GM19397 (cell line): Measurements from ENCODE around the gene CES2.

Experiments
- ATAC-seq: cut with Tn5 transposase; IDR thresholded peaks from one replicate; pipeline ENCODE4 v1.9.1; 2021; ENCODE audit warnings: mild to moderate bottlenecking, moderate library complexity; ENCODE audit not compliant: unreplicated experiment

Gene CES2

DNA sequence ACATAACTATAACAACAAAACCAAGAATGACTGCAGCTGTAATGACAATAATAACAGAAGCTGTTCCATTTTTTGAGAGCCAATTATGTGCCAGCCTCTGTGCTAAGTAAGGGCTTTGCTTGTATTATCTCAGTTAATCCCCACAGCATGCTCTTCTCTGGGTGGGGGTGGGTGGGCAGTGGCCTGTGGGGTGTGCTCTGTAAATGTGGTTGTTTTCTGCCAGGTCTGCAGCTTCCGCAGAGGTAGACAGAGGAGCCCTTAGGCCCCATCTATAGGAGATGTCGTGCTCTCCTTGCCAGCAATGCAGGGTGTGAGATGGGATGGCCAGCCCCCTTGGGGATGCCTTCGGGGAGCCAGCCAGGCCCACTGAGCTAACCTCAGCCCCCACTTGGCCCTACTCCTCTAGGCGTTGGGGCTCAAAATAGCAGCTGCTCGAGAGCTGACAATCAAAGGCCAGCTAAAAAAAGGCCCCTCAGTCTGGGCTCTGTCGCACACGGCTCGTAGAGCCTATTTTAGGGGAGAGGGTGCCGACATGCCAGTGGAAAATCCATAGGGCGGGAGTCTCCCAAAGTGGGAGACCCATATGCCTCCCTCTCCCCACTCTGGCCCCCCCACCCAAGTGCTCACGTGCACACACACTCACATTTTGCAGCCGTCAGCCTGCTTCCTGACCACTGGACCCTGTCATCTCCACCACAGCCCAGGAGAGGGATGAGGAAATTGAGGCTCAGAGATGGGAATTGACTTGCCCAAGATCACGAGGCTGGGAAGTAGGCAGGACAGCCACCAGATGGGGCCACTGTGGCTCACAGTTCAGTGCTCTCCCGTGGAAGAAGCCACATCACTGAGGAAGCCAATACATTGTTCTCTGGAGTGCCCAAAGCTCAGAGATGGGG, 32.4 kb upstream of the CES2 start:
- ATAC-seq: no peak

DNA sequence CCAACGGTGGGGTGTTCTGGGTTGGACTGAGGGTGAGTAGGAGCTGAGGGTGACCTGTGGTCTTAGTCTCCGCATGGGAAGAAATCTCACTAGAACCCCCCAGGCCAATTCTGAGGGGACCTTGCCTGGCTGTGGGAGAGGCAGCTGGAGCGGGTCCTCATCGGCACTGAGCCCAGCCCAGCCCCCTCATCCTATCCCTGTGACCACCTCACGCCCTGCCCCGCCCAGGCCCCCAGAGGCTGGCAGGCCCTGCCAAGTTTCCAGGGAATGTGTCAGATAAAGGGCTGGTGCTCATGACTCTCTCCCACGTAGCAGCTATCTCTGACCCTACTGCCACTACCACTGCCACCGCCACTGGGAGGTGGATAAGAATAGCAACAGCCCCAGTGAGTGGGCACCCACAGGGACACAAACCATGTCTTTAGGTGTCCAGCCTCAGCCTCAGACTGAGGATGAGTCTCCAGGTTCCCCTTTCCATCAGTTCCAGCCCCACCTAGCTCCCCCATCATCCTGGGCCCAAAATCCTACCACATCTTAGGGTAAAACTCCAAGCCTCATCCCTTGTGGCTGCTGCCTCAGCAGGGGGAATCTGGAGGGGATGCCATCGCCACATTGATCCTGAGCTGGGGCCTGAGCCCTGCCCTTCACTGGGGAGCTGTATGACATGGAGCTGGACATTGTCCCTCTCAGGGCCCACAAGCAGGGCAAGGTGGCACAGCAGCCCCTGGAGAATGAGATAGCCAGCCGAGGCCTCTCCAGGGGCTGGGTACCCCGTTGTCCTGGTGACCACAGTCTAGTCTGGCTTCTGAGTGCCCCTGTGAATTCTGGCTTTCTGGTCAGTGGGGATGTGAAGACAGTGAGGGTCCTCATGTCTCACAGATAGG, 31.5 kb upstream of the CES2 start:
- ATAC-seq: no peak

DNA sequence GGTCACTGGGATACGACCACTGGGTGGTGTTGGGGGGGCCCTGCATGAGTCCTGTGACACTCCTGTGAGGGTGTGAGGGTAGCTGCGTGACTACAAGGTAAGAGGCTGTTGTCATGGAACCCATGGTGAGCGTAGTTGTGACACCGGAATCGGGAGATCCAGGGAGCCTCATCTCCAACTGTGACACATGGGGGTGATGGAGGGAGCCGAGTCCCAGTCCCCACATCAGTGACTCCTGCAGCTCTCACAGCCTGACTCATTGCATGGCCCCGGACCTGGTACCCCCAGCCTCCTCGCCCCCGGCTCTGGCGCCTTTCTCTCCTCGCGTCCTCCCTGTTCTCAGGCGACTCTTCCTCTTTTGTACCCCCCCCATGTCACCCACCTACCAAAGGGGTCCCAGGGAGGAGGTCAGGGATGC, 30.9 kb upstream of the CES2 start:
- no peak for ATAC-seq

DNA sequence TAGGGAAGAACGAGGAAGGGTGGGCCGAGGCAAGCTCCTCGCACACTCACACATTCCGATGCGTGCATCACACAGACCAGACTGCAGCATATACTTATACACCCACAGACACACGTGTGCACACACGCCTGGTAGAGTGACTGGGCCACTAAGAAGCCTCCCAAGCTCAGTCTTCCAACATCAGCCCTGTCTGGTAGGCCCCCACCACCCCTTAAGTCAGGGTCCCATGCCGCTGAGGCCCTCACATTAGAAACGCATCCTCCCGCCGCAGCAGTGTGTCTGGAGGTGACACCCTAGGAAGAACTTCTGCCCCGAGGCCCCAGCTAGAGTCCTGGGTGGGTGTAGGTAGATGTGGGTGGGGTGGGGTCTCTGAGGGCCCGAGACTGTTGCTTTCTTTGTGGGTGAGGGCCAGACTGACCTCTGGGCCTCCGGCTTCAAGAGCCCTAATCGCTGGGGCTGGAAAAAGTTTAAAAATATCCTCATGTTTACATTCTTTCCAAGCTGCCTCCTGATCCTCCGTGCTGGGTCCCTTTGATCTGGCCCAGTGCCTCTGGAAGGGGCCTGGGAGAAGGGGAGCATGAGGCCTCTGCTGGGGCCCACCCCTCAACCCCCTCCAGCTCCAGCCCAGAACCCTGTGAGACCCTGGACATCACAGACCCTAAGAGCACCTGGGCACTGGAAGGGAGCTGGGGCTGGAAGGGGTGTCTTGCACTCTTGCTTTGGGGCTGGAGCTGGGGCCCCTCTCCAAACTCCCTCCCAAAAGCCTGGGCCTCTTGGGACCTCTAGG, 30.3 kb upstream of the CES2 start:
- no peak for ATAC-seq

DNA sequence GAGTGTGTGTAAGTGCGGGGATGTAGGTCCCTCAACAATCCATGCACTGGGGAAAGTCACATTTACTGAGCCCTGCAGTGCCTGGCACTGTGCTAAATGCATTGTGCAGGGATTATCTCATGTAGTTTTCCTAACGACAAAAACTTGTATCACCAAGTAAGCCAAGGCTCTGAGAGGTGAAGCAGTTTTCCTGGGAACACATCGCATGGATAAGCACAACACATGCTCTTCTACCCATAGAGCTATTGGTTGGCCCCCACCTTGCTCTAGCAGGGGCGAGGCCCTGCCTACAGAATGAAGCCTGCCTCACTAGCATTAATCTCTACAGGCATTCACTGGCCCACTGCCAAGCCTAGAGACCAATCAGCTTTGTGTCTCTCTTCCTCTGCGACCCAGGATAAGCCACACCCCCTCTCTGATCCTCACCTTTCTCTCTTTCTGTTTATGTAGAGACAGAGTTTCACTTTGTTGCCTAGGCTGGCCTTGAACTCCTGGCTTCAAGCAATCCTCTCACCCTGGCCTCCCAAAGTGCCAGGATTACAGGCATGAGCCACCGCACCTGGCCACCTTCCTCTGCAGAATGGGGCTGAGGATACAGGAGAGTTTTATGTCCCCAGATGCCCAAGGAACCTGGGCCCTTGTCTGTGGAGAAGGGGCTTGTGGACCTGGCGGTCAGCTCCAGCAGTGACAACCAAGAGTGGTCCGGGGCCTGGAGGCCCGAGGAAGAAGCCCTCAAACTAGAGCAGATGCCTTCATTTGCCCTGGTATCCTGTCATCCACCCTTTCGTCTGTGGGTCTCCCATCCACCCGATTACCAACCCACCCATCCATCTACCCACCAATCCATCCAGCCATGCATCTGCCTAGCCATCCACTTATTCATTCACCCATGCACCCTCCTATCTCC, 29.4 kb upstream of the CES2 start:
- no peak for ATAC-seq

DNA sequence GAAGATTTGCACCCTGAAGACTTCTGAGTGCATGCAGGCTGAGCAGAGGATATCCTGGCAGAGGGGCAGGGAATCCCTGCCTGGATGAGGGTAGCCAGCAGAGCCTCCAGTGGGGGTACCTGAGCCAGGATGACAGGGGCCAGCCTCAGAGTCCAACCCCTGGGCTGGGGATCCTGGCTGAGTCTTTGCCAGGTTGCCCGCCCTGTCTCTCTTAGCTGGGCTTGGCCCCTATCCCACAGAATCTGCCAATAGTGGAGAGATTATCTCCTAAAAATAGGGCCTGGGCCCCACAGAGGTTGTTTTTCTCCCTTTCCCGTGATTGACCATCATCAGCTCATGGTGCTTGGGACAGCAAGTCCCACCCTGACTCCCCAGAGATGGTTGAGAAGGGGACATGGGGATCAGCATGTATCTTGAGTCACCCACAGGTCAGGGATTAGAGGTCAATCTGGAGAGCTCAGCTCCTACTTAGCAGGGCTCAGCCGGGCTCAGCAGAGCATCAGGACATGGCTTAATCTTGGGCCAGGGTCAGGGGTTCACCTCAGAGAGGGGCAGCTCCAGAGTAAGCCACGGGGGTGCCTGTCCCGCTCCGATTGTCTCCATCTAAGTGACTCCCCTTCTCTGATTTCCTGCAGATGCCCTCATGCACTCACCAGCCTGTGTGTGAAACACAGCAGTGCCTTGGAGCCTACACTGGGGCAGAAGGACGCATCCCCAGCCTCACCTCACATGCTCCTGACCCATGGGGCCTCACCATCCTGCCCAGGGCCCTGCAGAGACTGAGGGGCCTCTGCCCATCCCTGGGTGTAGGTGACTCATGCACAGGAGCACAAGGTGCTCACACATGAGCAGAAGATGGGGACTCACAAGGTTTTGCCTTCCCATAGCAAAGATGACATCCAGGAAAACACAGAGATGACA, 28.1 kb upstream of the CES2 start:
- no peak for ATAC-seq

DNA sequence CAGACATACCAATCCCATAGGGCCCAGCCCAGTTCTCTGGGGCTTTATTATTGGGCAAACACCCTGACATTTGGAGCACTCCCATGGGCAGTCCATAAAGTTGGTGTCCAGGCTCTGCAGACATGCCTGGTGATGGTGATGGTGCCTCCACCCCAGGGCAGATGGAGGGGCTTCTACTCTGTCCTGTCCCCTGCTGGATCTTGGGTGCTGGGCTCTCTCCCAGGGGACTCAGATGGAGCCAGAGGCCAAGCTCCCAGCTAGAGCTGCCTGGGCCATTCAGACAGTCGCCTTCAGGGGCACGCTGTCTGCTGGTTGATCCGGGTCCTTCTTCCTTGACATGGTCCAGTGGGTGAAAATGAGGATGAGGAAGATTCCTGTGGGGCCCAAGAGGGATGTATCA, 27.2 kb upstream of the CES2 start:
- no peak for ATAC-seq

DNA sequence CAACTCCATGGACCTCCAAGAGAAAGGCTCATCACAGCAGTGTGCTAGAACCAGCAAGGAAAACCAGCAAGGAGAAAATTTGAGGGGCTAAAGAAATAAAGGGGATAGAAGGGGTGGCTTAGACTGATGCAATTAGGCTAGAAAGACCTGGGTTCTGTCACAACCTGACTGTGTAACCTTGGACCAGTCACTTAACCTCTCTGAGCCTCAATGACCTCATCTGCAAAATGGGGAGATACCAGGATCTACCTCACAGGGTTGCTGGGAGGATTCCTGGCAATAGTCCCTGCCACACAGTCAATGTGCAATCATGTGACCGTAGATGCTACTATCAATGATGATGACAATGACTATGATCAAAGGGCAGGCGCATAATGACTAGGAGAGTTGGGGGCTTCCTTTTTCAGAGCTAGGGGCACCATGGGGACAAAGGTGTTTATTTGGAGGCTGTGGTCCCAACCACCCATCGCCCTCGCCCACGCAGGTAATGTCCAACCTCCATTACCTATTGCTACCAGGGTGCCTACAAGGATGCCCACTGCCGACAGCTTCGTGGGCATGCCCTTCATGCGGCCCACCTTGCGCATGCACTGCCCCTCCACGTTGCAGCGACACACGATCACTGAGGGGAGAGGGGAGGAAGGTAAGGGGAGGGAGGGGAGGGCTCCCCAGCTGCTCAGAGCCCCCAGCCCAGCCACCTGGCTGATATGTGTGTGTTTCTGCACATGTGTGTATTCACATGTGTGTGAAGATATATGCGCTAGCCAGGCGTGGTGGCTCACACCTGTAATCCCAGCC, 26.4 kb upstream of the CES2 start:
- ATAC-seq: no peak

DNA sequence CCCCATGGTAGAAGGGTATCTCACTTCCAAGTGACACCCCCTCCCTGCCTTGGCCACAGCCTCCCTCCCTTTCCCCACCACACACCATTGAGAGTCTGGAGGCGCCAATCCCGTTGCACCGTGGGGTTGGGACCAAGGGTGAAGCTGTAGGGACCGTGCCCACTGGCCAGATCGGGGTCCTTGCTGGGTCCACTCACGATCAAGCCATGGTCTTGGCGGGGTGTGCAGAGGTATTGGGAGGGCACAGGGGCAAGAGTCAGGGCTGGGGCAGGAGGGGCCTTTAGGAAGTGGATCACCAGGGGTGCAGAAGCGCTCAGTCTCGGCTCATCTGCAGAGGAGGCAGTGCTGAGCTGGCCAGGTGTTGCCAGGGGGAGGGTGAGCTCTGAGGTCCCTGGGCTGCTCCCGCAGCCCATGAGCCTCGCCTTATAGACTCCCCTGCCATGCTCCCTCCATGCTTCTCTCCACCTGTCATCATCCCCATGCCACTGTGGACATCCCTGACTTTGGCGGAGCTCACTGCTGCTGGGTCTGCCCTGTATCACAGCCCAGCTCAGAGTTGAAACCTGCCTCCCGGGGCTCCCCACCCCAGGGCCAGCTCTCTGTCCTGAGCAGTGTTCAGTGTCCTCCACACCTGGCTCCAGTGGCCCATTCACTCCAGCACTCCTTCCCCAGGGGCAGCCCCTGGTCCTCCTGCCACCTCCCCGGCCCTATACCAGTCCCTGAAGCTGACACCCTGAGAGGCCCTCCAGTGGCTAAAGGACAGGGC, 25.0 kb upstream of the CES2 start:
- no peak for ATAC-seq

DNA sequence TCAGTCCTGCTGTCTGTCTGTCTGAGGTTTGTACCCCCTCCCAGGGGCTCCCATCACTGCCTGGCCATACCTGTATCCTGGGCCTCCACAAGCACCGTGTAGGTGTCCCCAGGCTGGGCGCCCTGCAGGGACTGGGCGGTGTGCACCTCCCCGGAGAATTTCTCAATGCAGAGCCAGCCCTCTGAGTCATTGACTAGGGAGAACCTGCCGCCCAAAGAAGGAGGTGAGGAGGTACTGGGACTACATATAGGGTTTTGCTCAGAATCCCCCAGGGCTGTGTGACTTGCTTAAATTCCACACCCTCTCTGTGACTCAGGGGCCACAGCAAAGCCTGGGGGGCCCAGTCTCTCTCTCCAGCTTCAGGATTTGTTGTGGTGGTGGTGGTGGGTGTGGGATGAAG, 24.2 kb upstream of the CES2 start:
- ATAC-seq: no peak

DNA sequence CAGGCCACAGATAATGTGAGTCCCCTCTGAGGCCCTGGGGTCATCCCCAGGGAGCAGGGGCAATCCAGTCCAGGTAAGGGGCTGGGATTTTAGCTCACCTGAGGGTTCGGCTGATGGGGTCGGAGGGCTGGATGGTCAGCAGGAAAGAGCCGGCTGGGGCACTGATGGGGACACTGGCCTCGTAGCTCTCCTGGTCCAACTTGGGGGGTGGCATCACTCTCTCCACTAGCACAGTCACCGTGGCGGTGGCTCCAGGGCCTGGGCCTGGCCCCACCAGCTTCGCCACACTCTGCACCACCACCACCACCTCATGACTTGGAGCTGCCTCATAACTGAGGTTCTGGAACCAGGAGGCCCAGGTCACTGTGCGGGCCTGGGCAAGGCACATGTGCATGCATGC, 23.5 kb upstream of the CES2 start:
- no peak for ATAC-seq

DNA sequence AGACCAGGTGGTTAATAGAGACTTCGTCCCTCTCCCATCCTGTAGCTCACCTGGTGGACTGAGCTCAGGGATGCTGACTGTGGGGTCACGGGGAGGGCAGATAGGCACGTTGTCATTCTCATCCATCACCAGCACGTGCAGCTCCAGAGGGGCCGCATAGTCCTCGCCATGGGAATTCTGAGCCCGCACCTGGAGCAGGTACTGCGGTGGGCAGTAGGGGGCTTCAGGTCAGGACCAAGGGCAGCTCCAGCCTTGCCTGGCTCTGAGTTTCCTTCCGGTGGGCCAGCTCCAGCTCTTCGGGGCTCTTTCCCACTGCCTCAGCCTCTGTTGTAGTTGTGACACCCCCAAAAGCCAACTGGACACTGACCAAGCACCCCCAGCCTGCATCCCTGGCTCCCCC, 22.2 kb upstream of the CES2 start:
- no peak for ATAC-seq

DNA sequence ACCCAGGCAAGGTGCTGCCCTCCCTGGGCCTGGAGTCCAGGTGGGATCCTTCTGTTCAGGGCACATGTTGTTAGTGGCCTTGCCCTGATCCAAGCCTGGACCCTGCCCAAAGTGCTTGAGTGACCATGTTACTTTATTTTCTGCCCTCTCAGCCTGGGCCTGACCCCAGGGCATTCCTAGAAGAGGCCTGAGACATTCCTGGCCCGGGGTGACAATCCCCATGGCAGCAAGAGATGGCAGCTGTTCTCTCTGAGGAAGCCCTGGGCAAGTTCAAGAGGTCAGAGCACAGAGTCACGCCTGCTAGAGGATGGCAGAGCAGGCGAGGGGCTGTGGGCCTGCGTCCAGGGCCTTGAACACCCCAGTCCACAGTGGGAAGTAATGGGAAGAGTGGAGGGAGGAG, 21.6 kb upstream of the CES2 start:
- no peak for ATAC-seq

DNA sequence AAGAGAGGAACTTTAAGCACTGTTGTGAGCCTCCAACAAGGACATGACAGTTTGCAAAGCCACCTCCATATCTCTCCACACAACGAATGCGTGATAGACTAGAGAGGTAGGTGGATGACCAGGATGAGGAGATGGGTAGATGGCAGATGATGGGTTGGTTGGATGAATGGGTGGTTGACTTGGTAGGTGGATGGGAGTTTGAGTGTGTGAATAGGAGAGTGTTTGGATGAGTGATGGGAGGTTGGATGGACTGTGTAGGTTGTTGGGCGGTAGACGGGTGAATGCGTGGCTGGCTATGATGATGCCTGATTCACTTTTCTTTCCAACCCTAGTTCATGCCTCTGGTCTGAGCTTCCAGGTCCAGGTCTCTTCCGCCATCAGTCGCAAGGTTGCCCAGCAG, 20.8 kb upstream of the CES2 start:
- ATAC-seq: no peak

DNA sequence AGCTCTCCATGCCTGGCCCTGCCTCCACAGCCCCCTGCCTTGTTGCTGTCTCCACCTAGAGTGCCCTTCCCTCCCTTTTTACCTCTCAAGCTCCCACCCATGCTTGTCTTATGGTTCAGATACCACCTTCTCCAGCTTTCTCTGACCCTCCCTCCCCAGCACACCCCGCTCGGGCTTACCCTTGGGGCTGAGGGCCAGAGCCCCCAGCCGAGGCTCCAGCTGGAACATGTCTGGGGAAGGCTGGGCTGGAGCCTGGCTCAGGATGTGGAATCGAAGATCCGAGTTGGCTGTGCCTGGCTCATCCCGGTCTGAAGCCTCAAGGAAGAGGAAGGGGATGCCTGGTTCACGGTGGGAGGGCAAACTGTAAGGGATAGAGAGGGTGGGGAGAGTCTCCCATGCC, 20.3 kb upstream of the CES2 start:
- ATAC-seq: no peak

DNA sequence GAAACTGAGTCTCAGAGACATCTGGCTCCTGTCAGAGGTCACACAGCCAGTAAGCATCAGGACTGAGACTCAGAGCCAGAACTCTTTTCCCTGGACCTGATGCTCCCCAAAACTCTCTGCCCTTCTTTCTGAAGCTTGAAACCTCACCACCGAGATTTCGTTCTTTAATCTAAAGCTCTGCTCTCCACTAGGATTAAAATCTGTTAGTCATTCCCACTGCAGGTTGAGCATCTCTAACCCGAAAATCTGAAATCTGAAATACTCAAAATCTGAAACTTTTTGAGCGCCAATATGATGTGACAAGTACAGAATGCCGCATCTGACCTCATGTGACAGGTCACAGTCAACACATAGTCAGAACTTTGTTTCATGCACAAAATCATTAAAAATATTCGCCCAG, 18.8 kb upstream of the CES2 start:
- no peak for ATAC-seq

DNA sequence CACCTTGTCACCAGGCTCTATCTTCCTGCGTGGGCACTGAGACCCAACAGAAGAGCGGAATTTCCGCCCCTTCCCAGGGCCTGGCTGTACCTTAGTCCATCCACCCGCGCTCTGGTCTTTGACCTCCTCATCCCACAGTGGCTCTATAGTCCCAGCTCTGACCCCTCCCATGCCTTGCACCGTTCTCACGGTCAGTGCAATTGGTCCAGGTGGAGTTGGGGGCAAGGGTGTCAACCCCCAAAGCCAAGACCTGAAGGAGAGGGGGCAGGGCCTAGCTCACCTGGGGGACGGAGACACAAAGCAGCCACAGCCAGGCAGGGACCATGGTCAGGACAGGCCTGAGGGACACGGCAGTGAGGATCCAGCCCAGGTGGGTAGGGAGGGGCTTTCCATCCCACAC, 17.6 kb upstream of the CES2 start:
- no peak for ATAC-seq

DNA sequence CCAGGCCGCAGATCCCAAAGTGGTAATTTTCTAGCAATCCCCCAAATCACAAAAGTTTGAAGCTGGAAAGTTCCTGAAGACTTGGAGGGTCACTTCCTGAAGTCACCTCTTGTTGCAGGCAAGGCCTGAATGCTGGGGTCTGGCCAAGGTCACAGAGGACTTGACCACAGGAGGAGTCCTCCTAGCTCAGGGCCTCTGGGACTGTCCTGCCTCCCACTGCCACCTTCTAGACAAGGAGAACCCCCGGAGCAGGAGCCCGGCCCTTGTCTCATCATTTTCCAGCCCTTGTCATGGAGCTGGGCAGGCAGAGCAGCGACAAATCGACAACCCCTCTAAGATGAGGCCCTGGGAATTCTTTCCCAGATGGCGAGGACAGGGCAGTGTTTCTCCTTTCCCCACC, 17.0 kb upstream of the CES2 start:
- ATAC-seq: no peak
